ENCODE results near the gene ZNF513.
"Not testable (repeated sequence)": the region's sequence is repeated elsewhere in the genome, so short reads cannot be mapped to it uniquely, and the experiment has no call there.

The ZNF513 gene

GRCh38 chr2:27356056-27356381, 24.5 kb downstream of the ZNF513 start:
- no peak for DNase-seq (ENCODE audit: low spot score)

- no peak for DNase-seq (ENCODE audit: low spot score)
These were observed 26.0 kb downstream of the ZNF513 start for GRCh38 chr2:27354597-27354927.

GRCh38 chr2:27353762-27354596, 26.6 kb downstream of the ZNF513 start:
- DNase-seq (ENCODE audit: low spot score), result no peak

- DNase-seq (ENCODE audit: low spot score), result not testable (repeated sequence)
These were observed 27.2 kb downstream of the ZNF513 start for GRCh38 chr2:27353386-27353761.

- no peak for DNase-seq (ENCODE audit: low spot score)
These were observed 28.5 kb downstream of the ZNF513 start for GRCh38 chr2:27351802-27352598.

GRCh38 chr2:27350106-27350693, 30.3 kb downstream of the ZNF513 start:
- DNase-seq (ENCODE audit: low spot score), result no peak

GRCh38 chr2:27347641-27348040, 32.9 kb downstream of the ZNF513 start:
- no peak for DNase-seq (ENCODE audit: low spot score)

- DNase-seq (ENCODE audit: low spot score), result no peak
These were observed 44.4 kb downstream of the ZNF513 start for GRCh38 chr2:27336173-27336572.

GRCh38 chr2:27335311-27335710, 45.2 kb downstream of the ZNF513 start:
- no peak for DNase-seq (ENCODE audit: low spot score)
